HG02884 (cell line): Measurements from ENCODE around the gene ACY1.

Experiments used
- ATAC-seq: cut with Tn5 transposase; IDR thresholded peaks from one replicate; pipeline ENCODE4 v1.9.1; 2021; ENCODE audit warnings: mild to moderate bottlenecking, moderate library complexity; ENCODE audit not compliant: unreplicated experiment

ACY1 gene

GRCh38 chr3:51962854-51963530, 20.3 kb upstream of the ACY1 start:
- ATAC-seq: no peak

- ATAC-seq: no peak
These were observed 19.3 kb upstream of the ACY1 start for GRCh38 chr3:51963951-51964451.

- no peak for ATAC-seq
These were observed 18.8 kb upstream of the ACY1 start for GRCh38 chr3:51964521-51964920.

- no peak for ATAC-seq
These were observed 17.3 kb upstream of the ACY1 start for GRCh38 chr3:51966016-51966415.

GRCh38 chr3:51966486-51966885, 16.8 kb upstream of the ACY1 start:
- no peak for ATAC-seq

GRCh38 chr3:51966922-51967383, 16.4 kb upstream of the ACY1 start:
- no peak for ATAC-seq

- peak; percentile 53 for ATAC-seq
These were observed 15.8 kb upstream of the ACY1 start, which contains the start of gene PCBP4 for GRCh38 chr3:51967384-51968169. Gene PCBP4, minus strand, starts transcription at chr3:51967454. Its CDS starts 6,214 bp downstream, at chr3:51961240.

GRCh38 chr3:51968170-51968775, 15.1 kb upstream of the ACY1 start:
- no peak for ATAC-seq

- ATAC-seq: no peak
These were observed 14.3 kb upstream of the ACY1 start for GRCh38 chr3:51968883-51969678.

- no peak for ATAC-seq
These were observed 13.5 kb upstream of the ACY1 start for GRCh38 chr3:51969841-51970240.

GRCh38 chr3:51970606-51971300, 12.6 kb upstream of the ACY1 start:
- no peak for ATAC-seq

GRCh38 chr3:51971350-51971749, 12.0 kb upstream of the ACY1 start:
- no peak for ATAC-seq

GRCh38 chr3:51974277-51974962, 8.9 kb upstream of the ACY1 start:
- peak; percentile 4 for ATAC-seq

GRCh38 chr3:51974963-51975851, 8.1 kb upstream of the ACY1 start, which contains the start of gene ABHD14A:
Gene ABHD14A, plus strand, starts transcription at chr3:51975064. Its CDS starts 72 bp downstream, at chr3:51975136.
- no peak for ATAC-seq

- no peak for ATAC-seq
These were observed 7.3 kb upstream of the ACY1 start for GRCh38 chr3:51975852-51976549.

- ATAC-seq: no peak
These were observed 5.7 kb upstream of the ACY1 start for GRCh38 chr3:51977446-51978142.

GRCh38 chr3:51978143-51978502, 5.2 kb upstream of the ACY1 start:
- no peak for ATAC-seq
